ENCODE results near the gene TBCD.
A peak's percentile ranks its signal among the peaks of the same experiment; 100 is the strongest.

TBCD gene

GRCh38 chr17:82748756-82749155 is 3.1 kb upstream of the TBCD start:
- H3K36me3 ChIP-seq (ENCODE audit: control insufficient read depth, insufficient read depth, low read length): no peaks in the 10 kb centered on the region
- H3K27ac ChIP-seq (ENCODE audit: insufficient read depth, low read depth, low read length, poor library complexity, severe bottlenecking): no peak overlapping the region
- WGBS, 2 experiments: 94 to 97% methylated on average over 16 of the region's 16 CpGs
- no peaks in the 10 kb centered on the region for H3K27me3 ChIP-seq (ENCODE audit: control insufficient read depth, insufficient read depth, low read length, poor library complexity, severe bottlenecking)
- H3K4me3 ChIP-seq (ENCODE audit: insufficient read depth, low read depth, low read length): no peak overlapping the region
- H3K4me1 ChIP-seq (ENCODE audit: control insufficient read depth, insufficient read depth, low read length): peaks cover 2% of the 10 kb centered on the region
- no peaks in the 10 kb centered on the region for H3K9me3 ChIP-seq (ENCODE audit: control insufficient read depth, low read length)

GRCh38 chr17:82750241-82750908 is 1.5 kb upstream of the TBCD start:
- WGBS, 2 experiments: 94 to 95% methylated on average over 32 of the region's 40 CpGs
- peaks cover 16% of the 10 kb centered on the region for H3K4me1 ChIP-seq (ENCODE audit: control insufficient read depth, insufficient read depth, low read length)
- no peak overlapping the region for H3K4me3 ChIP-seq (ENCODE audit: insufficient read depth, low read depth, low read length)
- no peaks in the 10 kb centered on the region for H3K36me3 ChIP-seq (ENCODE audit: control insufficient read depth, insufficient read depth, low read length)
- no peaks in the 10 kb centered on the region for H3K9me3 ChIP-seq (ENCODE audit: control insufficient read depth, low read length)
- no peaks in the 10 kb centered on the region for H3K27me3 ChIP-seq (ENCODE audit: control insufficient read depth, insufficient read depth, low read length, poor library complexity, severe bottlenecking)
- H3K27ac ChIP-seq (ENCODE audit: insufficient read depth, low read depth, low read length, poor library complexity, severe bottlenecking): no peak overlapping the region

GRCh38 chr17:82751171-82751570 is 694 bp upstream of the TBCD start:
- peak overlapping the region; percentile 23 for H3K4me3 ChIP-seq (ENCODE audit: insufficient read depth, low read depth, low read length)
- no peaks in the 10 kb centered on the region for H3K9me3 ChIP-seq (ENCODE audit: control insufficient read depth, low read length)
- no peak overlapping the region for H3K27ac ChIP-seq (ENCODE audit: insufficient read depth, low read depth, low read length, poor library complexity, severe bottlenecking)
- 8 to 10% methylated on average over 51 to 56 of the region's 56 CpGs for WGBS, 2 experiments
- no peaks in the 10 kb centered on the region for H3K36me3 ChIP-seq (ENCODE audit: control insufficient read depth, insufficient read depth, low read length)
- H3K27me3 ChIP-seq (ENCODE audit: control insufficient read depth, insufficient read depth, low read length, poor library complexity, severe bottlenecking): no peaks in the 10 kb centered on the region
- H3K4me1 ChIP-seq (ENCODE audit: control insufficient read depth, insufficient read depth, low read length): peaks cover 24% of the 10 kb centered on the region

- no peaks in the 10 kb centered on the region for H3K9me3 ChIP-seq (ENCODE audit: control insufficient read depth, low read length)
- H3K27me3 ChIP-seq (ENCODE audit: control insufficient read depth, insufficient read depth, low read length, poor library complexity, severe bottlenecking): no peaks in the 10 kb centered on the region
- H3K4me1 ChIP-seq (ENCODE audit: control insufficient read depth, insufficient read depth, low read length): peaks cover 24% of the 10 kb centered on the region
- no peak overlapping the region for H3K27ac ChIP-seq (ENCODE audit: insufficient read depth, low read depth, low read length, poor library complexity, severe bottlenecking)
- H3K4me3 ChIP-seq (ENCODE audit: insufficient read depth, low read depth, low read length): peak overlapping the region; percentile 79
- 1% methylated on average over 72 of the region's 72 CpGs for WGBS, 2 experiments
- peaks cover 4% of the 10 kb centered on the region for H3K36me3 ChIP-seq (ENCODE audit: control insufficient read depth, insufficient read depth, low read length)
These were observed 721 bp downstream of the TBCD start for GRCh38 chr17:82752371-82753200.

- 48 to 56% methylated on average over 8 of the region's 8 CpGs for WGBS, 2 experiments
- Histone ChIP-seq H3K27ac (ENCODE audit: insufficient read depth, low read depth, low read length, poor library complexity, severe bottlenecking) (no peak overlapping the region), H3K9me3 (ENCODE audit: control insufficient read depth, low read length) (no peaks in the 10 kb centered on the region), H3K4me1 (ENCODE audit: control insufficient read depth, insufficient read depth, low read length) (peaks cover 24% of the 10 kb centered on the region), H3K27me3 (ENCODE audit: control insufficient read depth, insufficient read depth, low read length, poor library complexity, severe bottlenecking) (no peaks in the 10 kb centered on the region), H3K4me3 (ENCODE audit: insufficient read depth, low read depth, low read length) (peak overlapping the region; percentile 79), H3K36me3 (ENCODE audit: control insufficient read depth, insufficient read depth, low read length) (peaks cover 4% of the 10 kb centered on the region)
These were observed 1.3 kb downstream of the TBCD start for GRCh38 chr17:82753201-82753464.

GRCh38 chr17:82754297-82755208 is 2.7 kb downstream of the TBCD start:
- H3K36me3 ChIP-seq (ENCODE audit: control insufficient read depth, insufficient read depth, low read length): peaks cover 4% of the 10 kb centered on the region
- H3K9me3 ChIP-seq (ENCODE audit: control insufficient read depth, low read length): no peaks in the 10 kb centered on the region
- H3K27me3 ChIP-seq (ENCODE audit: control insufficient read depth, insufficient read depth, low read length, poor library complexity, severe bottlenecking): no peaks in the 10 kb centered on the region
- 50 to 55% methylated on average over 19 of the region's 19 CpGs for WGBS, 2 experiments
- H3K4me1 ChIP-seq (ENCODE audit: control insufficient read depth, insufficient read depth, low read length): peaks cover 24% of the 10 kb centered on the region
- no peak overlapping the region for H3K27ac ChIP-seq (ENCODE audit: insufficient read depth, low read depth, low read length, poor library complexity, severe bottlenecking)
- no peak overlapping the region for H3K4me3 ChIP-seq (ENCODE audit: insufficient read depth, low read depth, low read length)

GRCh38 chr17:82756166-82756565 is 4.3 kb downstream of the TBCD start:
- H3K27me3 ChIP-seq (ENCODE audit: control insufficient read depth, insufficient read depth, low read length, poor library complexity, severe bottlenecking): no peaks in the 10 kb centered on the region
- no peaks in the 10 kb centered on the region for H3K9me3 ChIP-seq (ENCODE audit: control insufficient read depth, low read length)
- H3K27ac ChIP-seq (ENCODE audit: insufficient read depth, low read depth, low read length, poor library complexity, severe bottlenecking): no peak overlapping the region
- H3K36me3 ChIP-seq (ENCODE audit: control insufficient read depth, insufficient read depth, low read length): peaks cover 4% of the 10 kb centered on the region
- WGBS, 2 experiments: 92 to 94% methylated on average over 7 of the region's 7 CpGs
- H3K4me1 ChIP-seq (ENCODE audit: control insufficient read depth, insufficient read depth, low read length): peaks cover 24% of the 10 kb centered on the region
- H3K4me3 ChIP-seq (ENCODE audit: insufficient read depth, low read depth, low read length): no peak overlapping the region

GRCh38 chr17:82765371-82765770 is 13.5 kb downstream of the TBCD start:
- Histone ChIP-seq H3K9me3 (ENCODE audit: control insufficient read depth, low read length) (no peaks in the 10 kb centered on the region), H3K4me1 (ENCODE audit: control insufficient read depth, insufficient read depth, low read length) (no peaks in the 10 kb centered on the region), H3K27me3 (ENCODE audit: control insufficient read depth, insufficient read depth, low read length, poor library complexity, severe bottlenecking) (no peaks in the 10 kb centered on the region), H3K36me3 (ENCODE audit: control insufficient read depth, insufficient read depth, low read length) (peaks cover 24% of the 10 kb centered on the region), H3K27ac (ENCODE audit: insufficient read depth, low read depth, low read length, poor library complexity, severe bottlenecking) (no peak overlapping the region), H3K4me3 (ENCODE audit: insufficient read depth, low read depth, low read length) (no peak overlapping the region)
- WGBS, 2 experiments: 95% methylated on average over 12 to 13 of the region's 13 CpGs

GRCh38 chr17:82767041-82767754 is 15.3 kb downstream of the TBCD start:
- Histone ChIP-seq H3K4me3 (ENCODE audit: insufficient read depth, low read depth, low read length) (no peak overlapping the region), H3K4me1 (ENCODE audit: control insufficient read depth, insufficient read depth, low read length) (no peaks in the 10 kb centered on the region), H3K36me3 (ENCODE audit: control insufficient read depth, insufficient read depth, low read length) (peaks cover 31% of the 10 kb centered on the region), H3K27ac (ENCODE audit: insufficient read depth, low read depth, low read length, poor library complexity, severe bottlenecking) (no peak overlapping the region), H3K9me3 (ENCODE audit: control insufficient read depth, low read length) (no peaks in the 10 kb centered on the region), H3K27me3 (ENCODE audit: control insufficient read depth, insufficient read depth, low read length, poor library complexity, severe bottlenecking) (no peaks in the 10 kb centered on the region)
- WGBS, 2 experiments: 84 to 85% methylated on average over 24 of the region's 24 CpGs
